ENCODE measurements around the gene CBR1.

- TF ChIP-seq CTCF (IDR thresholded peaks at IDR 0.05) = no peak
- no peak for TF ChIP-seq EZH2 (IDR thresholded peaks at IDR 0.05; ENCODE audit: borderline replicate concordance, insufficient read depth, low read depth, low read length, poor library complexity, severe bottlenecking)
Measured at GRCh38 chr21:36060159-36060921, 9.5 kb upstream of the CBR1 start, which contains the start of gene SETD4.

All from B cell (primary cell).